ENCODE measurements around the gene RAP2B. TPM values are rescaled to one million over a fixed set of nuclear protein-coding genes. Genes with fewer than 3 reads are reported as not detected.
"Not testable (repeated sequence)": the region's sequence is repeated elsewhere in the genome, so short reads cannot be mapped to it uniquely, and the experiment has no call there.

RAP2B gene
- total RNA-seq, 1 donor from 2014 or later, result 2.7 TPM

GRCh38 chr3:153192327-153192726 lies 30.3 kb downstream of the RAP2B start:
- no peaks in the 10 kb centered on the region for H3K27me3 ChIP-seq (ENCODE audit: low read depth)
- no peaks in the 10 kb centered on the region for H3K9me3 ChIP-seq (replicated peaks)
- no peak overlapping the region for H3K27ac ChIP-seq (replicated peaks)
- intact Hi-C loops (cut with micrococcal nuclease), result no loop called here
- no peaks in the 10 kb centered on the region for H3K36me3 ChIP-seq
- H3K4me1 ChIP-seq, result no peaks in the 10 kb centered on the region
- H3K4me3 ChIP-seq, result no peak overlapping the region
- no peak for TF ChIP-seq CTCF (IDR thresholded peaks at IDR 0.05; ENCODE audit: borderline replicate concordance)
- DNase-seq, result no peak

GRCh38 chr3:153193786-153194476 lies 31.9 kb downstream of the RAP2B start:
- H3K4me3 ChIP-seq; H3K36me3 ChIP-seq; H3K27me3 ChIP-seq (ENCODE audit: low read depth); H3K27ac ChIP-seq (replicated peaks); H3K4me1 ChIP-seq; intact Hi-C loops (cut with micrococcal nuclease); DNase-seq; H3K9me3 ChIP-seq (replicated peaks): not testable (repeated sequence)

- no peaks in the 10 kb centered on the region for H3K27me3 ChIP-seq (ENCODE audit: low read depth)
- intact Hi-C loops (cut with micrococcal nuclease), result no loop called here
- DNase-seq, result no peak
- no peak for TF ChIP-seq CTCF (IDR thresholded peaks at IDR 0.05; ENCODE audit: borderline replicate concordance)
- no peaks in the 10 kb centered on the region for H3K36me3 ChIP-seq
- H3K4me3 ChIP-seq, result no peak overlapping the region
- H3K27ac ChIP-seq (replicated peaks), result no peak overlapping the region
- no peaks in the 10 kb centered on the region for H3K4me1 ChIP-seq
- no peaks in the 10 kb centered on the region for H3K9me3 ChIP-seq (replicated peaks)
Observed at GRCh38 chr3:153195349-153195879, 33.4 kb downstream of the RAP2B start.

- Histone ChIP-seq H3K27me3 (ENCODE audit: low read depth) (no peaks in the 10 kb centered on the region), H3K4me3 (no peak overlapping the region), H3K36me3 (no peaks in the 10 kb centered on the region), H3K9me3 (replicated peaks) (no peaks in the 10 kb centered on the region), H3K4me1 (peaks cover 11% of the 10 kb centered on the region), H3K27ac (replicated peaks) (peak overlapping the region; percentile 28)
- peak; percentile 21 for DNase-seq
- intact Hi-C loops (cut with micrococcal nuclease), result no loop called here
- TF ChIP-seq CTCF (IDR thresholded peaks at IDR 0.05; ENCODE audit: borderline replicate concordance), result no peak
Observed at GRCh38 chr3:153209596-153209995, 47.6 kb downstream of the RAP2B start.

- H3K36me3 ChIP-seq, result no peaks in the 10 kb centered on the region
- peaks cover 11% of the 10 kb centered on the region for H3K4me1 ChIP-seq
- no peaks in the 10 kb centered on the region for H3K27me3 ChIP-seq (ENCODE audit: low read depth)
- no peak for TF ChIP-seq CTCF (IDR thresholded peaks at IDR 0.05; ENCODE audit: borderline replicate concordance)
- no peak overlapping the region for H3K4me3 ChIP-seq
- H3K27ac ChIP-seq (replicated peaks), result peak overlapping the region; percentile 28
- DNase-seq, result no peak
- intact Hi-C loops (cut with micrococcal nuclease), result no loop called here
- no peaks in the 10 kb centered on the region for H3K9me3 ChIP-seq (replicated peaks)
Observed at GRCh38 chr3:153210146-153210545, 48.1 kb downstream of the RAP2B start.

- Histone ChIP-seq H3K9me3 (replicated peaks) (no peaks in the 10 kb centered on the region), H3K4me1 (peaks cover 11% of the 10 kb centered on the region), H3K36me3 (no peaks in the 10 kb centered on the region), H3K4me3 (no peak overlapping the region), H3K27me3 (ENCODE audit: low read depth) (no peaks in the 10 kb centered on the region), H3K27ac (replicated peaks) (no peak overlapping the region)
- intact Hi-C loops (cut with micrococcal nuclease), result no loop called here
- no peak for TF ChIP-seq CTCF (IDR thresholded peaks at IDR 0.05; ENCODE audit: borderline replicate concordance)
- no peak for DNase-seq
Observed at GRCh38 chr3:153210660-153211059, 48.6 kb downstream of the RAP2B start.

Data from left ventricle myocardium inferior (tissue), 1 donor.